A549 treated with Mapracorat at 1 μM for 4 hours (cell line): ENCODE results near the gene CSF3R. TPM values are rescaled to one million over a fixed set of nuclear protein-coding genes. Genes with fewer than 3 reads are reported as not detected.

Experiments used
- total RNA-seq: library from RNA; stranded (reverse); fragments of 200-300 nt; extraction: Qiagen RNA extraction; gene quantifications from 5 replicates; pipeline ENCODE4 v1.2.3, GENCODE V29; 2022

The CSF3R gene
- total RNA-seq, result not detected in 5 replicates

DNA sequence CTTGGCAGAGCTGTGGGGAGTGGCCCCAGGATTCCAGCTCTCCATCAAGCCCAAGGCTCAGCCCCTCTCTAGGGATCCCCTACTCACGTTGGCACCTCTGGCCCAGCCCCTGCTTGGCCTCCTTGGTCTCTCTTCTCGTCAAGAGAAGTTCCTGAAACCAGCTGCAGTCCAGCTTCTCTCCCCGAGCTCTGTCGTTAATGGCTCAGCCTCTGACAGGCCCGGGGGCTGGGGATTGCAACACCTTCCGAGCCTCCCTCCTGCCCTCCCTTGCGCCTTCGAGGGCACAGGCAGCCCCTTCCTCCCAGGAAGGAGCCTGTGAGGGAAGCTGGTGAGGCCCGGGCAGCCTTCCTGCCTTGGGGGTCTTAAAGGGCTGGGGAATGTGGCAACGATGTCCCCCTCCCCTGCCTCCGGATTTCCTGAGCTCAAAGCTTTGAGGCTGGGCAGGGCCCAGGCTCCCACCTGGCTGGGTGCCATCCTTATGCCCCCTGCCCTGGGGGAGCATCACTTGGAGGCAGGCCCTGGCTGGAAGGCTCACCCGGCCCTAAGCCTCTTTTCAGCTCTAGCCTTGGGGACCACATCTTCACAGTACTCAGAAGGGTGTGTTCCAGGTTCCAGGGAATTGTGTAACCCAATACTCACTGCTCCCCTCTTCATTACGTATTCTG lies at the start of gene CSF3R:
CSF3R (minus strand) TSS at position 190 of the 665 bp plus-strand sequence. CDS start 3,417 bp downstream, outside the sequence.

DNA sequence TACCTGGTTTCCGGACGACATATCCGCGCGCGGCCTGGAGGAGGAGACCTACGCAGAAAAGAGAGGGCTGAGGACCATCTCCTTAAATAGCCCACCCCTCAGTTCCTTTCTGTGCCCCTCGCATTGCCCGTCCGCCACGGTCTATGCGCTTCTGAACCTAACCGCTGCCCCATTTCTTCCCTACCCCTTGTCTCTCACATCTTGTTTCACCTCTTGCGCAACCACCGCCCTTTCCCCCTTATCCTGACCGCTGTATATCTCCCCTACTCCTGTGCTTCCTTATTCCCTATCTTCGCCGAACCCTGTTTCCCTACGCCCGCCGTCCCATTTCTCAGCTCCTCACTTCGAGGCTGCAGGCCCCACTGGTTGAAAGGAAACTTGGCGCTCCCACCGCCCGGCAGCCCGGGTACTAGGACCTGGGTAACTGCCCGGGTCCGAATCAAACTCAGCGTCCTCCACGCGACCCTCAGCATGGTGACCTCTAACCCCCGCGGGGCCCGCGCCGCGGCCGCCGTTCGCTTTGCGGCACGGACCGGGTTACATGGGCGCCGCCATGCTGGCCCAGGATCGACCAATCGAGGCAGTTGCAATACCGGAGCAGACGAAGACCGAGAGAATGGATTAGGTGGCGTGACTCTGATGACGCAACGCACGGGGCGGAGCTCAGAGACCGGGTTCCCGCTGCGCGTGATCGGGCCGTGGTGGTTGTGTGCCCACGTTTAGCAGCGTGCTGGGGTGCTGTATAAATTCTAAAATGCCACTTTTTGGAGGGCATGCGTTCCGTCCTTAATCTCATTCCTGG lies 18.7 kb downstream of the CSF3R start, which contains the start of gene MRPS15:
MRPS15 (minus strand) TSS at position 582 of the 802 bp plus-strand sequence; CDS start at position 473, 109 bp downstream.

GRCh38 chr1:36450270-36450918 lies 32.3 kb downstream of the CSF3R start, which contains the start of gene OSCP1:
Gene OSCP1 (minus strand): TSS chr1:36450451. CDS start chr1:36450369, 82 bp downstream.

Other genes starting within 250 kb of the CSF3R start
- 1.9 to 3.8 TPM (median 2.4 TPM) in 5 replicates for gene SH3D21, start 176.5 kb downstream of the CSF3R start, total RNA-seq
- 9.5 to 25.0 TPM (median 23.7 TPM) in 5 replicates for gene EVA1B, start 159.3 kb downstream of the CSF3R start, total RNA-seq
- 8.3 to 11.0 TPM (median 10.7 TPM) in 5 replicates for gene STK40, start 97.0 kb downstream of the CSF3R start, total RNA-seq
- gene LSM10, start 85.0 kb downstream of the CSF3R start, total RNA-seq, result 40.4 to 47.1 TPM (median 43.0 TPM) in 5 replicates
- 5.0 to 7.5 TPM (median 6.7 TPM) in 5 replicates for gene OSCP1, start 32.5 kb downstream of the CSF3R start, total RNA-seq
- 73.9 to 86.0 TPM (median 81.7 TPM) in 5 replicates for gene MRPS15, start 18.5 kb downstream of the CSF3R start, total RNA-seq